Nephron progenitor cell (in vitro differentiated cells): Measurements from ENCODE around the gene ALK.

Source experiments
- DNase-seq: peaks from one replicate; pipeline ENCODE4 v3.0.0; 2021
- H3K27ac Mint-ChIP-seq: 2 replicates; pipeline ENCODE4 v1.8.0; 2021; ENCODE audit warnings: mild to moderate bottlenecking, moderate library complexity, mixed read lengths
- H3K27me3 Mint-ChIP-seq: 2 replicates; pipeline ENCODE4 v1.8.0; 2021; ENCODE audit warnings: mild to moderate bottlenecking, low read depth, mixed read lengths; ENCODE audit not compliant: poor library complexity
- H3K36me3 Mint-ChIP-seq: 2 replicates; pipeline ENCODE4 v1.8.0; 2021; ENCODE audit warnings: low read depth, mixed read lengths
- H3K4me1 Mint-ChIP-seq: 2 replicates; pipeline ENCODE4 v1.8.0; 2021; ENCODE audit warnings: mixed read lengths
- H3K4me3 Mint-ChIP-seq: 2 replicates; pipeline ENCODE4 v1.8.0; 2021; ENCODE audit warnings: mild to moderate bottlenecking, moderate library complexity, mixed read lengths
- H3K9me3 Mint-ChIP-seq: 2 replicates; pipeline ENCODE4 v1.8.0; 2021; ENCODE audit warnings: mild to moderate bottlenecking, moderate library complexity, mixed read lengths
- TF ChIP-seq, protein P1 (sequence below): fragments of 200-600 bp; sonication (generic); IDR thresholded peaks from 2 replicates; pipeline ENCODE4 v1.5.0; 2021; ENCODE audit warnings: antibody characterized with exemption

Gene ALK

DNA sequence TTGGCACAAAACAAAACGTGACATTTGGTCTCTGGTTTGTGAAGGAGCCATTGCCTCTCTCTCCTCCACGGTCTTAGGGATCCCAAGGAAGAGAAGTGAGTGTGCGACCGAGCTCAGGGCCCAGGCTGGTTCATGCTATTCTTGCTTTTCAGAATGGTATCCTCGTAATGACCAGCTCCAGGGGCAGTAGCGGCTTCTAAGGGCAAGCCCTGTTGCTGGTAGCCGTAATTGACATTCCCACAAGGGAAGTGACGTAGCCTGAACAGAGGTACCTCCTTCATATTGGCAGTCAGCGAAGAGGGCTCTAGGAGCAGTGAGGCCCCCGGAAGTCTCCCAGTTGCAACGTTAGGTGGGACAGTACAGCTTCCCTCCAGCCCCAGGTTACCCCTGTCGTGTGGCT lies 728.3 kb downstream of the ALK start:
- TF ChIP-seq, protein P1, sequence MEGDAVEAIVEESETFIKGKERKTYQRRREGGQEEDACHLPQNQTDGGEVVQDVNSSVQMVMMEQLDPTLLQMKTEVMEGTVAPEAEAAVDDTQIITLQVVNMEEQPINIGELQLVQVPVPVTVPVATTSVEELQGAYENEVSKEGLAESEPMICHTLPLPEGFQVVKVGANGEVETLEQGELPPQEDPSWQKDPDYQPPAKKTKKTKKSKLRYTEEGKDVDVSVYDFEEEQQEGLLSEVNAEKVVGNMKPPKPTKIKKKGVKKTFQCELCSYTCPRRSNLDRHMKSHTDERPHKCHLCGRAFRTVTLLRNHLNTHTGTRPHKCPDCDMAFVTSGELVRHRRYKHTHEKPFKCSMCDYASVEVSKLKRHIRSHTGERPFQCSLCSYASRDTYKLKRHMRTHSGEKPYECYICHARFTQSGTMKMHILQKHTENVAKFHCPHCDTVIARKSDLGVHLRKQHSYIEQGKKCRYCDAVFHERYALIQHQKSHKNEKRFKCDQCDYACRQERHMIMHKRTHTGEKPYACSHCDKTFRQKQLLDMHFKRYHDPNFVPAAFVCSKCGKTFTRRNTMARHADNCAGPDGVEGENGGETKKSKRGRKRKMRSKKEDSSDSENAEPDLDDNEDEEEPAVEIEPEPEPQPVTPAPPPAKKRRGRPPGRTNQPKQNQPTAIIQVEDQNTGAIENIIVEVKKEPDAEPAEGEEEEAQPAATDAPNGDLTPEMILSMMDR = no peak
- Mint-ChIP-seq H3K4me3 (no peak overlapping the region), H3K27me3 (peaks cover 26% of the 10 kb centered on the region), H3K9me3 (peaks cover 2% of the 10 kb centered on the region), H3K4me1 (no peaks in the 10 kb centered on the region), H3K27ac (no peak overlapping the region), H3K36me3 (peaks cover 1% of the 10 kb centered on the region)
- no peak for DNase-seq

DNA sequence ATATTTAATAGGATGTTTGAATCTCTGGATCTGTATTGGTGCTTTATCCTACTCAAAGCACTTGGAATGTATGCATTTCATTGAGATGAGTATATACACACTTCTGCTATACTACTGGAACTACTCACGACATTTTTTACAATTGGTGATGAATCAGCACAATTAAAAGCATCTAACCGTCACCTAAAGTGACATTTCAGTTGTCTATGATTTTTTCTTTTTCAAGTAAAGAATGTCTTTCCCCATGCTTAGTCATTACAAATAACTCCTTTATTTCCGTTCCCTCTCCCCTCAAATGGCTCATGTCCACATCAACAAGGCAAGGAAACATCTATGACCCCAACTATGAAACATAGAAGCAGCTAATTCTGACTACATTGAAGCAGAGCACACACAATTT lies 728.9 kb downstream of the ALK start:
- H3K4me3 Mint-ChIP-seq = no peak overlapping the region
- no peaks in the 10 kb centered on the region for H3K4me1 Mint-ChIP-seq
- no peak for DNase-seq
- peaks cover 8% of the 10 kb centered on the region for H3K9me3 Mint-ChIP-seq
- peaks cover 26% of the 10 kb centered on the region for H3K27me3 Mint-ChIP-seq
- TF ChIP-seq, protein P1 = no peak
- H3K27ac Mint-ChIP-seq = no peak overlapping the region
- H3K36me3 Mint-ChIP-seq = peaks cover 7% of the 10 kb centered on the region

DNA sequence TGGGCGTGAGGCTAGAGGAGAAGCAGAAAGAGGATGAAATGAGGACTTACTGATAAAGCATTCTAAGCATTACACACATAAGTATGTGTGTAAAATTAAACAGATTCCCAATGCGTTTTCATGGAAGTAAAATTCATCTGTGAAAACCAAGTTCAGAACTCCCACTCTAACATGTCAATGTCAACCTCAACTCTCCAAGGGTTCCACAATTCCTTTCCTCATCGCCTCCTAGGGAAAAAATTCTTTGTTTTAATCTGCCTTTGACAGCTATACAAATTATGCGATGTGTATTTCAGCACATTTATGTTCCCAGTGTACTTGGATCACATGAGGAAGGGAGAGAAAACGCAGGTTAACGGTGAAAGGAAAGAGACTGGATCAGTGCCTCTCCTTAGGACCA lies 729.6 kb downstream of the ALK start:
- Mint-ChIP-seq H3K9me3 (peaks cover 10% of the 10 kb centered on the region), H3K27me3 (peaks cover 24% of the 10 kb centered on the region), H3K27ac (no peak overlapping the region), H3K4me3 (no peak overlapping the region), H3K36me3 (peaks cover 8% of the 10 kb centered on the region), H3K4me1 (no peaks in the 10 kb centered on the region)
- DNase-seq = no peak
- TF ChIP-seq, protein P1 = no peak

DNA sequence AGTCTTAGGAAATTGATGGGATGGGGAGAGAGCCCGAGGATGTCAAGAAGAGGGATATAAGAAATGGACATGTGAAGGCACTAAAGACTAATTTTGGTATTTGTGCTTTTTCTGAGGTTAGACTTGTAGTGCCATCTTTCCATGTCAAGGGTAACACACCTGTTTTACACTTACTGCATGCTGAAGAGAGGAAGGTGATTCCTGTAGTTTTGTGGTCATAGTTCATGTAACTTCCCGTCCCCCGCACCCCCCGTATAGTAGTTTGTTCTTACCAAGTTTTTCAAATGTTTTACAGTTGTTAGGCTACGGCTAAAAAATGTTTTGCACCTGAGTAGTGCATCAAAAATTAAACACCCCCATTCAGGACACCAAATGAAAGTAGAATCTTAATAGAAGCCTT lies 732.3 kb downstream of the ALK start:
- no peak overlapping the region for H3K27ac Mint-ChIP-seq

DNA sequence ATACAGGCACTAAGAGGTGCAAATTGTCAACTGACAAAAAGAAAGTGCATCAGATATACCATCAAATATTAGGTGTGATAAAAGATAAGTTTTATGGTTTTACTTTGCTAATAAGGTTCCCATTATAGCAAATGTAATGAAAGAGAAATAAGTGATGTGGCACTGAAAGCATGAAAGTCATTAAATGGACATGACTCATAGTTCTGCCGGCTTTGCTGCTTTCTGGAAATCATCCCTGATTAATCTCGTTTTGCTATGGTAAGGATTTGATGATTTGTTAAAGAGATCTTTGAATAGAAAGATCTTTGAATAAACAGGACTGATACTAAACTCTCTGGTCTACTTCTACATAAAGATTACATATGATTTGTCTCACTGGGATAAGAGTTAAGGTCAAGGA lies 733.5 kb downstream of the ALK start:
- Mint-ChIP-seq H3K9me3 (peaks cover 14% of the 10 kb centered on the region), H3K36me3 (peaks cover 8% of the 10 kb centered on the region), H3K4me3 (no peak overlapping the region), H3K4me1 (no peaks in the 10 kb centered on the region), H3K27me3 (peaks cover 14% of the 10 kb centered on the region), H3K27ac (no peak overlapping the region)
- no peak for DNase-seq
- TF ChIP-seq, protein P1 = no peak

More for the DNA sequence above, 732.3 kb downstream of the ALK start:
- H3K27me3 Mint-ChIP-seq = peaks cover 18% of the 10 kb centered on the region
- H3K4me3 Mint-ChIP-seq = no peak overlapping the region
- peaks cover 8% of the 10 kb centered on the region for H3K36me3 Mint-ChIP-seq
- peaks cover 14% of the 10 kb centered on the region for H3K9me3 Mint-ChIP-seq
- TF ChIP-seq, protein P1 = no peak
- no peaks in the 10 kb centered on the region for H3K4me1 Mint-ChIP-seq
- DNase-seq = no peak

DNA sequence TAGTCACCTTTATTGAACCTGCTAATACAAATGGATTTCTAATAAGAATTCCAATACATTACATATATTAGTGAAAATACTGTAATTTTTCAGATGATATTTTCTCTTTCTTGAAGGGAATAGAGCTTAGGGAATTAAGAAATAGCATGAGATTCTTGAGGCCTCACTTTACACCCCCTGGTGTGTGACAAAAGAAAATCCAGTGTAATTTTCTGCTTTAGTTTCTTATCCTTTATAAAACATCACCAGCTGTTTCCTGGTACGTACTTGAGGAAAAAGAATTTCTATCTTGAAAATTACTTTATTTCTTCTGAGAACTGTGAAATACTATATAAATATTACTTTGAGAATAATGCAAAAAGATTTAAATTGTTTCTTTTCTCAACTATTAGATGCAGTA lies 734.6 kb downstream of the ALK start:
- H3K36me3 Mint-ChIP-seq = peaks cover 8% of the 10 kb centered on the region
- H3K4me3 Mint-ChIP-seq = no peak overlapping the region
- peaks cover 15% of the 10 kb centered on the region for H3K27me3 Mint-ChIP-seq
- no peaks in the 10 kb centered on the region for H3K4me1 Mint-ChIP-seq
- no peak for DNase-seq
- no peak overlapping the region for H3K27ac Mint-ChIP-seq
- H3K9me3 Mint-ChIP-seq = peaks cover 14% of the 10 kb centered on the region
- TF ChIP-seq, protein P1 = no peak
